NCI-H1930 (cell line): ENCODE results near the gene CLDN14.
"Not testable (repeated sequence)": the region's sequence is repeated elsewhere in the genome, so short reads cannot be mapped to it uniquely, and the experiment has no call there.

ENCODE experiments used
- DNase-seq, 2 experiments: peaks; one replicate each; lab custom pipeline; 2025; lab: John Stamatoyannopoulos, UW

CLDN14 gene

DNA sequence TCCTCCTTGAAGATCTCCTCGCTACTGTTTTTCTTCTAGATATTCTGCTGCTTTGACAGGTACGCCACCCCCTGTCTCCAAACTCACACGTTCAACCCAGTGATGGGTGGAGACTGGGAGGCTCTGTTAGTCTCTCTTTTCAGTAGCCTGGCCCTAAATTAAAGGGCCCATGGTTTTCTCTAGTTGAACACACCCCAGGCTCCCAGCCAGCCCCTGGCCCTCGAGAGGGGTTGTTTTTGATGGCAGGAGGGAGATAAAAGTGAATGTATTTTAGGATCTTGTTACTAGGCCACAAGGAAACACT, 21.6 kb upstream of the CLDN14 start:
- DNase-seq = no peak

DNA sequence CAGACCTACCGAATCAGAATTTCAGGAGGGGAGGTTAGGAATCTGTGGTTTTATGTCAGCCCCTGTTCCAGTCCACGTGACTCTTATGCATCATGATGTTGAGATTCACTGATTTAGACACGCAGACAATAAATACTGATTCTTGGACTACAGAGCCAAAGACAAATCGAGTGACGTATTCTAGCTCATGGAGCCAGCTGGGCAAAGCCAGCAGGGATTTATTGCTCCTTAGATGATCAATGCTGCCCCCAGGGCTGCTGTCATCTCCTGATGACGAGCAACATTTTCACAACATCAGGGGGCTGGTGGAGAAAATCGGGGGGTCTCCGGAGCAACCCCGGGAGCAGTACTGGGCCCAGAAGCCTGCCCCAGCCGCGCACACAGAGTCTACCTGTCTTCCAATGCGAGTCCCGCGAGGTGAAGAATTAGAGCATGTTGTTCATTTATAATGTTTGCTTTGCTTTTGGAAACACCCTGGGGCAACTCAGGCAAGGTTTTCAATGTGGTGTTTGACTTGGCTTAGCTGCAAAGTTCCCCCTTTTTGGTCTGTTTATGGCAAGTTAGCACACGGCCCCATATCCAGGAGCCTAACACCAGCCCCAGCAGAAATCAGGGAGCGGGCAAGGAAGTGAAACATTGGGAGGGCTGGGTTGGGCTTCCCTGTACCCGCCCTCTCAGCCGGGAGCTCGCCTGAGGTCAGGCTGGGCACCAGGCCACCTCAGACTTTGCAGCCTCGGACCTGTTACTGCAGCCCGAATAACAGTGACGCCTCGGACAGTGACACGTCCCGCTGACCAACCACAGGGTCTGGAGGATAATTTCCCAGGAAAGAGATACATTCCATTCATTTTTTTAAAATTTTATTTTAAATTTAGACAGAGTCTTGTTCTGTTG, 19.9 kb upstream of the CLDN14 start:
- DNase-seq = no peak

DNA sequence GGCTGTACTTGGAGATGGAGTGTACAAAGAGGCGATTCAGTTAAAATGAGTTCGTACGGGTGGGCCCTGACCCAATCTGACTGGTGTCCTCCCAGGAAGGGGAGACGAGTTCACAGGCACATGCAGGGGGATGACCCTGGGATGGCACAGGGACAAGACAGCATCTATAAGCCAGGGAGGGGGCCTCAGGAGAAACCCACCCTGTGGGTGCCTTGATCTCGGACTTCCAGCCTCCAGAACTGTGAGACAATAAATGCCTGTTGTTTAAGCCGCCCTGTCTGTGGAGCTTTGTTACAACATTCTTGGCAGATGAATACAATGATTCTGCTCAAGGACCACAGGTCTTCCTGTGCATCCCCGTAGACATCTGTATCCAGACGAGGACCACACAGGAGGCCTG, 14.6 kb upstream of the CLDN14 start:
- no peak for DNase-seq

DNA sequence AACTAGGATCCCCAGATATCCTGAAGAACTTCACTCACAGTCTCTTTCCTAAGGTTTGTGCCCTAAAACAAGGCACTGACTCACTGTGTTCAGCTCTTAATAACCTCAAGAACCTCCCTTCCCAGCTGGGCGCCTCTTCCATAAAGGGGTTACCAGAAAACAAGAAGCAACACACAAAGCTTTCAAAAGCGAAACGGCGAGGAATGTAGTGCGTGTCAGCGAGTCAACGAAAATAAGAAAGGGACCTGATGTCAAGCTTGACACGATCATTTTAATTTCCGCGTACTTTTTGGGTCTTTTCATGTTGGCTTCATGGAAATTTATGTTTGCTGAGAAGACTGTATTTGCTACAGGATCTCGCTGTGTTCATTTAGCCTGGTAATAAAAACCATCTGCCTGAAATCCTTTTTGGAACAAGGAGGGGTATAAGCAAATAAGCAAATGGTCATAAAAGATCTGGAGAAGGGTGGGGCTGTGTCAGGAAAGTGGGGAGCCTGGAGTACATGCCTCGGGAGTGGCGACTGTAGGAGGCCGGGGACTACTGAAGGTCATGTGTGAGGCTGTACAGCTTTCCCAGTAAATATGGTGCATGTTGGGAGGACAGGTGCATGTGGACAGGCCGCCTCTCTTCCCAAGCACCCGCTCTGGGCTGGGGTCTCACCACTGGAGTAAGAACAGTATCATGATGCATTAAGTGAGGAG, 11.4 kb upstream of the CLDN14 start:
- DNase-seq = no peak

DNA sequence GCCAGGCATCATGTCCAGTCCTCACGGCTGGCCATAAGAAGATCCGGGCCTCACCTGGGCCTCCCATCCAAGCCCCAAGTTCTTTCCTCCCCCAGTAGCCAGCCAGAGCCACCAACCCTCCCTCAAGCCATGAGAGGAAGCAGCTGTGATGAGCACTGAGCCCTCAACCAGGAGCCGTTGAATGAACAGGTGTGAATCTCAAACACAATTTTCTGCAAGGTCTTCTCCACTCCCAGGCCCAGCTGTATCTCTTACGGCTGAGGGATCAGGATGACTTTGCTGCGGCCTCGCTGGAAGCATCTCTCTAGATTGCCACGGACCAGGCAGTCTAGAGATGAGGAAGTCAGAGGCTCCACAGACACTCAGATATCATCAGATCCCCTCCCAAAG, 9.8 kb upstream of the CLDN14 start:
- DNase-seq = no peak

DNA sequence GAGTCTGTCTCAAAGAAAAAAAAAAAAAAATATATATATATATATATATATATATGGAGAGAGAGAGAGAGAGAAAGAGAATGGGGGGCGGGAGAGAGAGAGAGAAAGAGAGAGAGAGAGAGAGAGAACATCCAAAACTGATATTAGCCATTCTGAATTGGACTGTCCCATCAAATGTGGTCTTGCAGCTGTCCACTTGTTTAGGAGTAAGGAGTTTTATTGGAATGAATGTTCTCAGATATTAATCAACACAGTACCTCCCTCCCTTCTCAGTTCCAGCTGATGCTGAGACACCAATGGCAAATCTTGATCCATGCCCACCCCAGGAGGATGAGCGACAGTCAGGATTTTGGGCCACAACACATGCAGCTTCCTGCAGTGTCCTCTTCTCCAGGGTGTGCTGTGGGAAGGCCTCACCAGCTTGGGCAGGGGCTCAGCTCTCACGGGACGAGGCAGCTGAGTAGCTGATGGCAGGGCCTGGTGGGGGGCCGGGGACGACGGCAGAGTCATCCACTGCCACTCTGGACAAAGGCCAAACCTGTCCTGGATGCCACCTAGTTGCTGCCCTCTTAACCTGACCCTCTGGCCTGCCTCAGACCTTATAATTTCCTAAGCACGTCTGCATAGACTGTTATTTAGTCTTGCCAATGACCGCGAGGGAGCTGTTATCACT, 9.3 kb upstream of the CLDN14 start:
- DNase-seq = no peak

DNA sequence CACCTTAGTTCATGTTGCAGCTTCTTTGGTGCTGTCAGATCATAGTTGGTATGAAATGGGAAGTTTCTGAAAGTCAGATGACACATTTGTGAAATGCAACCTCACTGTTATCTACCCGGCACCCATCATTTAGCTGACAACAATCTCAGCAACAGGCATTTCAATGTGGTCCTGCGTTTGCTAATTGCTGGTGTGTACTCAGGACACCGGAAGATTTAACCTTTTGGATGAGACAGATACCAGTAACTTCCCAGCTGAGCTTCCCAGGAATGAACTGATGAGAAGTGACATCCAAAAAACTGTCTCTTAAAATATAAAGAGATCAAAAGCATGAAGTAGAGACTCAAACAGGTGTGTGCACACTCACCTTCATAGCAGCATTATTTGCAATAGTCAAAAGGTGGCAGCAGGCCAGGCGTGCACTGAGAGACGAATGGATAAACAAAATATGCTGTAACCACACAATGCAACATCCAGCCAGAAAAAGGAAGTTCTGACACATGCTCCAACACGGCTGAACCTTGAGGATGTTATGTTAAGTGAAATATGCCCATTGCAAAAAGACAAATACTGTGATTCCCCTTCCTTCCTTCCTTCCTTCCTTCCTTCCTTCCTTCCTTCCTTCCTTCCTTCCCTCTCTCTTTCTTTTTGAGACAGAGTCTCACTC, 7.9 kb upstream of the CLDN14 start:
- DNase-seq = no peak

DNA sequence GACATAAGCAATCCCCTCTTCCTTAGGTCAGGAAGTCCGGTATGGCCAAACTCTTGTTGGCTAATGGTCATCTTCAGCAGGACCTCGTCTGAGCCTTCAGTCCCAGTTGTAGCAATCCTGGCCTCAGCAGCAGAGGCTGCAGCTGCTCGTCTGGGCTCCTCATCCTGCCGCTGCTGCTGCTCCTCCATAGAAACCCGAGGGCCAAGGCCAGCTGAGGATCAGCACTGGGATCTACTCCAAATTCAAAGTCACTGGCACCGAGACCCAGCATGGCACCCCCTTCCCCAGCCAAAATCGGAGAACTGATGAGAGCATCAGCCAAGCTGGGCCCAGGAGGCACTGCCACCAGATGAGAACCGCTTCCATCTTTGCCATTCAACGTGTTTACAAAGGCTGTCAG, 6.3 kb upstream of the CLDN14 start:
- no peak for DNase-seq

DNA sequence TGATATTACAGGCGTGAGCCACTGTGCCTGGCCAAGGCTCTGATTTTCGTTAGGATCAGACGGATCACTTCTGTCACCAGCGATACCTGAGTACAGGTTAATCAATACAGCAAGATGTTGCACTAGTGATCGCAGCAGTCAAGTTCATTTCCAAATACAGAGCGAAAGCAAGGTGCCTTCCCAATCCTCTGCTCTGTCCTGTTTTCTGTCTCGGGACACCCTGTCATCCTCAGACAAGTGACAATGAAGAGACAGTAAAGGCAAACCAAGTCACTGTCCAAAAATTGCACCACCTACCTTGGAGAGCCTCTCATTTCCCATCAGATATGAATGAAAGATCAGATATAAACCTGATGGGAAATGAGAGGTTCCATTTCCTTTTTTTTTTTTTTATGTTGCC, 5.6 kb upstream of the CLDN14 start:
- no peak for DNase-seq

DNA sequence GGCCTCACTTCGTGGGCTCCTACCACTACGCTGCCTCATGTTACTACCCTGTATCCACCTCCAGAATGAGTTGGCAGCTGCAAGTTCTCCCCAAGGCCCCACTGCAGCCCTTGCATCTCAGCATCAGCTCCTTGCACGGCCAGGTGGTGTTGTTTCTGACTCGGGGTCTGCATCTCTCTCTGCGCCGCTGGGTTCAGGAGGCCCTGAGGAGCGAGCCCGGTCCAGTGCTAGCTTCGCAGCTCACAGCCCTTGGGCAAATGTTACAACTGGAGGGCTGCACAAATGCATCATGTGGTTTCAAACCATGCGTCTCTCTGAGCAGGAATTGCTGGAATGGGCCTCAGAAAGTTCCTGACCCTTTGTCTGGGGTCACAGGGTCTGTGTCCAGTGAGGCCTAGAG, 3.2 kb upstream of the CLDN14 start:
- no peak for DNase-seq

DNA sequence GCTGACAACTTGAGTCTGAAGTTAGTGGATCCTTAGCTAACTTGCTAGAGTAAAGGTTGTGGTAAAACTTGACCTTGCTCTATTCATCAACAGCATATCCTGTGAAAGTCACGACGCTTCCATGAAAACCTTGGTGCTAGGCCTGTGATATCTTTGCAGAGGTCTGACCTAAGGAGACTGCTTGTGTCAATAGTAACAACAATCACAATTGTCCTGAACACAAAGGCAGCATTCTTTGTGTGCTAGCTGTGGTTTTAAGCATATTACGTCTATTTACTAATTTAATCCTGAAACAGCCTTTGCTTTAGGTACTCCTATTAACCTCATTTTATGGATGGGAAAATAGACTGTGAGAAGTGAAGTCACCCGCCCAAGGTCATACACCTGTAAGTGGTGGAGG, 2.8 kb upstream of the CLDN14 start:
- no peak for DNase-seq

DNA sequence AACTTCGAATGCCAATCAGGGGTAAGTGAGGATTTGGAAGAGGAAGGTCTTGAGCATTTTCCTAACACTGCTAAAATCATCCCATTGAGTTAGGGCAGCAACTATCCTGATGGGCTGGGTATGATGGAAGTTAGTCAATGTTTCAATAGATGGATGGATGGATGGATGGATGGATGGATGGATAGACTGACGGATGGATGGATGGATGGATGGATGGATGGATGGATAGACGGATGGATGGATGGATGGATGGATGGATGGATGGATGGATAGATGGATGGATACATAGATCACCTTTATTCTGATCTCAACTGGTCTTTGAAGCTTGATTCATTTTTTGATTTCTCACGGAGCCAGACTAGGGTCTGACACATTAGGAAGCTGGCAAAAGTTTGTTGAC, 2.3 kb upstream of the CLDN14 start:
- DNase-seq = no peak

DNA sequence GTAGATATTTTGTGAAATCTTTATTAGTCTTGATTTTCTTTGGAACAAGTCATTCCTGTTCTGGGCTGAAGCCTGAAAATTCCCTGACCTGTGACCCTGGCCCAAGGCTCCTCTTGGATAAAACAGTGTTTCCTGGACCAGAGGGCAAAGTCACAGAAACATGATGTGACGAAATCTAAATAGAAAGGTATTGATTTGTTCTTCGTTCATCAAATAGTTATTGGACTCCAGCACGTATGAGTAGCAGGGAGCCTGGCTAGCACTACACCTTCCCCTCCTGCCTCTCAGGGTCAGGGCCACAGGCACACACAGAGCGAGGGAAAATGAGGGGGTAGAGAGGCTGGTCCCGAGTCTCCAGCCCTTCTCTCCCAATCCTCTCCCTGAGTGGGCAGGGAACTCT, 1.7 kb upstream of the CLDN14 start:
- no peak for DNase-seq

DNA sequence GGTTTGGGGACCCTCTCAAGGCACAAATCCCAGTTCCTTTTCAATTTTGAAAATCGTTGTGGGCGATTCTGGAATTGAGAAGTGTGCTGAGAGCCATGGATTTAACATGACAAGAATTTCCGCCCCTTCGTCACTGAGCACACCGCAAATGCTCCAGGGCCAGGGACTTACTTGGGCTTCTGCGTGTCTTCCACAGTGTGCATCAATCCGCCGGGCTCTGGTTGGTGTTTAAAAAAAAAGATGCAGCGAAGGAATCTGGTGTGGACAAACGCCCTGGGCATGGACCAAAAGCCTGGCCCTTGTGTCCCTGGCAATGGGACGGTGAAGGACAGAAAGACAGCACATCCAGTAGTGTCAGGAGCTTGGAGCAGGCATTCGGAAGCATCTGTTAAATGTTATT, 696 bp upstream of the CLDN14 start:
- no peak for DNase-seq

DNA sequence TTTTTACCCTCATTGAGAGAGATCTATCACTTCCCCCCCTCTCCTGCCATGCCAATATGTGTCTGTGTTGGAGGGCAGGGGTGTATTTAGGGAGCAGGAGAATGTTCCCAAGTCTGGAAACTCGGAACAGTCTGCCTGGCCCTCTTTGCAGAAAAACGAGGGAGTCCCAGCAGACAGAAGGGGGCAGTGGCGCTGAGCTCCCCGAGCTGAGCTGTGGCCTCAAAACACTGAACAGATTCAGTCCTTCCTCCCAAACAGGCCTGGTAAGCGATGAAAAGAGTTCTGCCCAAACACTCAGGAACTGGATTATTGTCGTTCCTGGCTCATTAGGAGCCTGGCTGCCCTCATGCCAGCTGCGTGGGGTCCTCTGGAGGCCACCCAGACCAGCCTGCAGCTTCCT, 981 bp downstream of the CLDN14 start:
- DNase-seq = no peak

DNA sequence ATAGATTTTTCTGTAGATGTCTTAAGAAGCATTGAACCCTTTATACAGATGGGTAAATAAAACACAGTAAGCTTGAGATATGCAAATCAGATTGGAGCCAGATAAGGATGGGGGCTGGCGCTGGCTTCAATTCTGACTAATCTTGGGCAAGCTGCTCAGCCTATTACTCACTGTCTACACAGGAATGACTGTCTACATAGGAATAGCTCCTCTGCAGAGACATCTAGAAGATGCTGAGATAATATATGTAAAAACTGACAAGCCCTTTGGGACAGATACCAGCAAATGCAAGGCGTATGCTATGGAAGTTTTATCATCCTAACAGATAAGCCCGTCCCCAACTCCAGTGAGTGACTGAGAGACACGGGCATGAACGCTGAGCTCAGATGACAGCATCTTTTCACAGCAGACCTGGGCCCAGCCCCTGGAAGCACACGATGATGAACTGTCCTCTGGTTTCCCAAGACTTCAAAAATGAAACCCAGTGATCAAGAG, 1.7 kb downstream of the CLDN14 start:
- no peak for DNase-seq

DNA sequence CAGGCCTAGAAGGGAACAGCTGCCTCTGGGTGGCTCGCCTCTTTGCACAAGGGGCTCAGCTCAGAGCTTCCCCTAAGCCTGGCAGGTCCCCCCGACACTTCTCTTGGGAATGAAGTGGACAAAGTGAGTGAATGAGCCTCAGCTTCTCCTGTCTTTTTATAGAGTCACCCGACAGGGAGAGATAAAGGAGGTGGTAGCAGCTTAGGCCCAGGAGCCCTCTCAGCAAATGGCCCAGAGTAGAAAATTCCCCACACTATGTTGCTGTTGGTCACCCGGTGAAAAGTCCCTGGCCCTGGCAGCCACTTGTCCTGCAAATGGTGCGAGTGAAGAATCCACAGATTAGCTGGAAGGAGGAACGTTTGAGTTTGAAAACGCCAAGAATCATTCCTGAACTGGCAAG, 2.4 kb downstream of the CLDN14 start:
- no peak for DNase-seq

DNA sequence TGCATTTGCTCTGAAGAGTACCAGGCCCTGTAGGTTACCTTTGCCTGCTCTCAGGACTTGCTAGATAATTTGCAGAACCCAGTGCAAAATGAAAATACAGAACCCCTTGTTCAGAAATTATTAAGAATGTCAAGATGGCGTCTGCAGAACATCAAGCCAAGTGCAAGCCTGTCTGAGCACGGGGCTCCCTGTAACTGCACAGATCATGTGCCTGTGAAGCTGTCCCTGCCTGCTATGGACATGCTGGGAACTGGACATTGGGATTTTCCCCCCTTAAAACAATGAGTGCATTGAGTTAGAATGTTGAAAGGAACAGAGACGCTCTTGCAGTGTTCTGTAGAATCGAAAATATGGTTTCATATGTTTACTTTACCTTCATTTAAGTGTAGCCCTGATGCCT, 2.9 kb downstream of the CLDN14 start:
- no peak for DNase-seq

DNA sequence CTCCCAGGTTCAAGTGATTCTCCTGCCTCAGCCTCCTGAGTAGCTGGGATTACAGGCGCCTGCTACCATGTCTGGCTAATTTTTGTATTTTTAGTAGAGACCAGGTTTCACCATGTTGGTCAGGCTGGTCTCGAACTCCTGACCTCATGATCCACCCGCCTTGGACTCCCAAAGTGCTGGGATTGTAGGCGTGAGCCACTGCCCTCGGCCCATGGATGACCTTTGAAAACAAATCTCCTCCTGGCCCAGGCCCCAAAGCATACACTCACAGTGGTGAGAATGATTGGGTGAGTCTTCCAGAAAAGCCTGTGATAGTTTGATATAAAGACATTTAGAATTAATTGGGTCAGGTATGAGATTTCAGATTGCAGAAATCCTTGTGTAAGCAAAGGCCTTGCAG, 3.4 kb downstream of the CLDN14 start:
- not testable (repeated sequence) for DNase-seq

DNA sequence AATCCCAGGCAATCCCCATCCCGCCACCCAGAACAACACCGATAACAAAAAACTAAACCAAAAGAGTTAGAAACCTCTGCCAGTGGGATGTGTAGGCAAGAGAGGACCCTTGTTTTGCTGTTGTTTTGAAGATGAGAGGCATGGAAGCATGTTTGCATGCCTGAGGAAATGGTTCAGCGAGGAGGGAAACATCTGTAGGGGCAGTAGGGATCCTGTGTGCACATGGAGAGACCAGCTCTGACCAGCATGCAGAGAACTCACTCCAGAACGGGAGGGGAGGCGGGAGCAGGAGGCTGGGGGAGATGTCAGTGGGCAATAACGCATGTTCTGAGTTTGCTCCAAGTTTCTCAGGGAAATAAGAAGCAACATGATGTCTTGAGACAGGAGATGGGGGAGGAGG, 5.3 kb downstream of the CLDN14 start:
- no peak for DNase-seq

DNA sequence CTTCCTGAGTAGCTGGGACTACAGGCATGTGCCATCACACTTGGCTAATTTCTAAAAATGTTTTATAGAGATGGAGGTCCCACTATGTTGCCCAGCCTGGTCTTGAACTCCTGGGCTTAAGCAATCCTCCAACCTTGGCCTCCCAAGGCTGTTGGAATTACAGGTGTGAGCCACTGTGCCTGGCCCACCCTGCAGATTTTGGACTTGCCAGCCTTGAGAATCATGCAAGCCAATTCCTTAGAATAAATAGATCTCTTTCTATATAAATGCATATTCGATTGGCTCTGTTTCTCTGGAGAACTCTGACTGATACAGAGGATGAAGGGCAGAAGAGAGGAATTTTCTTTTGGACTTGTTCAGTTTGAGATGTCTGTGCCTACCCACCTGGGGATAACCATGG, 6.7 kb downstream of the CLDN14 start:
- no peak for DNase-seq

DNA sequence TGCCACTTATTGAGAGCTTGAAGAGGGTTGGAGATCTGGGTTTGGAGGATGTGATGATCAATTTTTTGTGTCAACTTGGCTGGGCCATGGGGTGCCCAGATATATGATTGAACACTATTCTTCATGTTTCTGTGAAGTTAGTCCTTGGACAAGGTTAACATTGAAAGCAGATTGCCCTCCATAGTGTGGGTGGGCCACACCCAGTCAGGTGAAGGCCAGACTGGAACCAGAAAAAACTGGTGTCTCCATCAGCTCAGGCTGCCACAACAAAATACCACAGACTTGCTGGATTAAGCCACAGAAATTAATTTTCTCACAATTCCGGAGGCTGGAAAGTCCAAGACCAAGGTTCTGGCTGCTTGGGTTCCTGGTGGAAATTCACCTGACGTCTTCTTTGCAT, 7.5 kb downstream of the CLDN14 start:
- no peak for DNase-seq
